Subcutaneous abdominal adipose tissue (tissue), 5 donors: ENCODE measurements around the gene ZC2HC1B.
A peak's percentile ranks its signal among the peaks of the same experiment; 100 is the strongest.

Source experiments
- H3K27ac ChIP-seq: one replicate; pipeline ENCODE4 v1.7.0; 2013; ENCODE audit warnings: low read depth, mild to moderate bottlenecking, inconsistent platforms, low read length, moderate library complexity
- H3K27me3 ChIP-seq, 5 donors: one replicate each; pipeline ENCODE4 v1.7.0; 2013; ENCODE audit warnings: low read length in 5 of 5, inconsistent platforms in 1 of 5; ENCODE audit not compliant: control insufficient read depth in 5 of 5, insufficient read depth in 4 of 5
- H3K36me3 ChIP-seq, 5 donors: one replicate each; pipeline ENCODE4 v1.7.0; 2013; ENCODE audit warnings: low read length in 5 of 5; ENCODE audit not compliant: control insufficient read depth in 5 of 5, insufficient read depth in 5 of 5
- H3K4me1 ChIP-seq, 5 donors: one replicate each; pipeline ENCODE4 v1.7.0; 2013; ENCODE audit warnings: low read length in 5 of 5, mild to moderate bottlenecking in 3 of 5, moderate library complexity in 1 of 5; ENCODE audit not compliant: control insufficient read depth in 5 of 5, insufficient read depth in 5 of 5
- H3K4me3 ChIP-seq, 5 donors: one replicate each; pipeline ENCODE4 v1.7.0; 2013; ENCODE audit warnings: low read length in 5 of 5, low read depth in 1 of 5
- H3K9ac ChIP-seq, 5 donors: one replicate each; pipeline ENCODE4 v1.7.0; 2013; ENCODE audit warnings: low read length in 5 of 5, mild to moderate bottlenecking in 4 of 5, moderate library complexity in 3 of 5
- H3K9me3 ChIP-seq, 5 donors: one replicate each; pipeline ENCODE4 v1.7.0; 2013; ENCODE audit warnings: low read length in 5 of 5; ENCODE audit not compliant: control insufficient read depth in 5 of 5
- donor health status: healthy.
- donor health status: healthy.
- donor health status: healthy.
- donor health status: healthy.
- donor health status: healthy.

Gene ZC2HC1B

GRCh38 chr6:143966312-143966711, 102.0 kb downstream of the ZC2HC1B start:
- no peak overlapping the region for H3K9ac ChIP-seq
- H3K4me3 ChIP-seq: no peak overlapping the region
- H3K36me3 ChIP-seq: peaks cover 0 to 5% (median 5%) of the 10 kb centered on the region in 5 donors
- H3K27me3 ChIP-seq: no peaks in the 10 kb centered on the region
- no peak overlapping the region for H3K27ac ChIP-seq
- H3K9me3 ChIP-seq: no peaks in the 10 kb centered on the region
- H3K4me1 ChIP-seq: peaks cover 12 to 80% (median 72%) of the 10 kb centered on the region in 5 donors

- Histone ChIP-seq H3K27me3 (no peaks in the 10 kb centered on the region), H3K36me3 (peaks cover 0 to 5% (median 5%) of the 10 kb centered on the region in 5 donors), H3K27ac (peak overlapping the region; percentile 4), H3K4me3 (no peak overlapping the region), H3K9me3 (no peaks in the 10 kb centered on the region), H3K4me1 (peaks cover 14 to 71% (median 65%) of the 10 kb centered on the region in 5 donors), H3K9ac (no peak overlapping the region)
Observed at GRCh38 chr6:143967706-143968376, 103.6 kb downstream of the ZC2HC1B start.

DNA sequence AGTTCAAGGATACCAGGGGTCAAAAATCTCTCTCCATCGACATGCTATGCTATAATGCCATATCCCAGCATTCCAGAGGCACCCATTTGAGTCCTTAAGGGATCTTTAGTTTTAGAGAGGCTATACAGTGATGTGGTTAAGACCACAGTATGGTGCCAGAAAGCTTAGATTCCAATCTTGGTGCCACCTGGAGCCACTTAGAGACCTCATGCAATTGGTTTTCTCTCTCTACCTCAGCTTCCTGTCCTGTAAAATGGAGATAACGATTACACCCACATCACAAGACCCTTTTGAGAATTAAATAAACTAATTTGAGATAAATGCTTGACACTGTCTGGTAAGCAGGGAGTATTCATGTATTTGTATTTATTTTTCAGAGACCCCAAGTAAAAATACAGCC, 104.8 kb downstream of the ZC2HC1B start:
- Histone ChIP-seq H3K9ac (no peak overlapping the region), H3K9me3 (no peaks in the 10 kb centered on the region), H3K27ac (no peak overlapping the region), H3K27me3 (no peaks in the 10 kb centered on the region), H3K4me3 (no peak overlapping the region), H3K36me3 (peaks cover 0 to 5% (median 5%) of the 10 kb centered on the region in 5 donors), H3K4me1 (peaks cover 9 to 67% (median 55%) of the 10 kb centered on the region in 5 donors)

- Histone ChIP-seq H3K4me3 (no peak overlapping the region), H3K27ac (peak overlapping the region; percentile 81), H3K9ac (peak overlapping the region in 2 of 5 donors; percentile 54 to 66), H3K9me3 (no peaks in the 10 kb centered on the region), H3K36me3 (peaks cover 0 to 4% (median 2%) of the 10 kb centered on the region in 5 donors), H3K27me3 (no peaks in the 10 kb centered on the region), H3K4me1 (peaks cover 7 to 55% (median 43%) of the 10 kb centered on the region in 5 donors)
Observed at GRCh38 chr6:143970456-143971218, 106.4 kb downstream of the ZC2HC1B start.

DNA sequence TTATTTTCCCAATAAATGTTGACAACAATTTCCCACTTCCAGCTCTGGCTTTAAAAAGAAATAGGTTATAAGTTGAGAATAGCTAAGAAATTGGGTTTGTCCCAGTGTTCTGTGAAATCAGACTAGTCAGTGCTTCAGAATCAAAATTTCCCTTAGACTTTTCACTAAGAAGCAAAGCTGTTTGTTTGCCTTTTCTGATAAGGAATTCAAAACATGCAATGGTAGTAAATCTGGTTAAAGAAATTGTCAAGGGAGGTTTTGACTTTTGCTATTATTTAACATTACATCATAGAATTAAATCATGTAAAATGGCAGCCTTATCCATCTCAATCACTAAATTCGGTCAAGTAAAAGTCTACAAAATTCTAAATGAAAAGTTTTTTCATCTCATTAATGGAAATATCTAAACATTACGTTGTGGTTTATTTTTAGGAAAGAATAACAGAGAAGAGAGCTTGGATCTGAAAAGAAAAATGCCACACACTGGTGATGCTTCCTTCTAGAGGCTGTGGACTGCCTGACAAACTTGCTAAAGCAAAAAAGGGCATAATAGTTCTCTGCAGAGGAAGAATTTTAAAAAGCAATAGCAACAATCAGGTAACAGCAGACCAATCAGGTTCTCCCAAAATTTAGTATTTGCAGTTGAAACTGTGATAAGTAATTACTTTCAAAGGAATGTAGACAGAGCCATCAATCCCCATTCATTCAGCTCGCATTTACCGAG, 107.4 kb downstream of the ZC2HC1B start:
- Histone ChIP-seq H3K27ac (peak overlapping the region; percentile 81), H3K4me3 (no peak overlapping the region)

GRCh38 chr6:143973097-143973966, 109.1 kb downstream of the ZC2HC1B start:
- Histone ChIP-seq H3K36me3 (no peaks in the 10 kb centered on the region), H3K9me3 (no peaks in the 10 kb centered on the region), H3K9ac (no peak overlapping the region), H3K4me3 (no peak overlapping the region), H3K4me1 (peaks cover 5 to 41% (median 25%) of the 10 kb centered on the region in 5 donors), H3K27me3 (no peaks in the 10 kb centered on the region), H3K27ac (peak overlapping the region; percentile 81)

More for the DNA sequence above, 107.4 kb downstream of the ZC2HC1B start:
- peaks cover 0 to 2% (median 0%) of the 10 kb centered on the region in 5 donors for H3K36me3 ChIP-seq
- H3K9me3 ChIP-seq: no peaks in the 10 kb centered on the region
- H3K9ac ChIP-seq: peak overlapping the region in 2 of 5 donors; percentile 54 to 66
- H3K4me1 ChIP-seq: peaks cover 7 to 51% (median 34%) of the 10 kb centered on the region in 5 donors
- no peaks in the 10 kb centered on the region for H3K27me3 ChIP-seq

- H3K27me3 ChIP-seq: no peaks in the 10 kb centered on the region
- H3K36me3 ChIP-seq: no peaks in the 10 kb centered on the region
- peaks cover 5 to 33% (median 17%) of the 10 kb centered on the region in 5 donors for H3K4me1 ChIP-seq
- H3K4me3 ChIP-seq: no peak overlapping the region
- H3K9me3 ChIP-seq: no peaks in the 10 kb centered on the region
- no peak overlapping the region for H3K27ac ChIP-seq
- H3K9ac ChIP-seq: no peak overlapping the region
Observed at GRCh38 chr6:143974089-143974488, 109.8 kb downstream of the ZC2HC1B start.

GRCh38 chr6:143976806-143977349, 112.6 kb downstream of the ZC2HC1B start:
- no peak overlapping the region for H3K27ac ChIP-seq
- no peaks in the 10 kb centered on the region for H3K9me3 ChIP-seq
- H3K9ac ChIP-seq: no peak overlapping the region
- no peaks in the 10 kb centered on the region for H3K27me3 ChIP-seq
- H3K4me1 ChIP-seq: peaks cover 3 to 12% (median 7%) of the 10 kb centered on the region in 5 donors
- H3K4me3 ChIP-seq: no peak overlapping the region
- peaks cover 0 to 2% (median 0%) of the 10 kb centered on the region in 5 donors for H3K36me3 ChIP-seq

- no peaks in the 10 kb centered on the region for H3K27me3 ChIP-seq
- no peak overlapping the region for H3K4me3 ChIP-seq
- H3K9me3 ChIP-seq: no peaks in the 10 kb centered on the region
- H3K36me3 ChIP-seq: peaks cover 0 to 3% (median 0%) of the 10 kb centered on the region in 5 donors
- no peaks in the 10 kb centered on the region for H3K4me1 ChIP-seq
- no peak overlapping the region for H3K27ac ChIP-seq
- no peak overlapping the region for H3K9ac ChIP-seq
Observed at GRCh38 chr6:143980921-143981320, 116.6 kb downstream of the ZC2HC1B start.
